ENCODE measurements around the gene TOGARAM2.

DNA sequence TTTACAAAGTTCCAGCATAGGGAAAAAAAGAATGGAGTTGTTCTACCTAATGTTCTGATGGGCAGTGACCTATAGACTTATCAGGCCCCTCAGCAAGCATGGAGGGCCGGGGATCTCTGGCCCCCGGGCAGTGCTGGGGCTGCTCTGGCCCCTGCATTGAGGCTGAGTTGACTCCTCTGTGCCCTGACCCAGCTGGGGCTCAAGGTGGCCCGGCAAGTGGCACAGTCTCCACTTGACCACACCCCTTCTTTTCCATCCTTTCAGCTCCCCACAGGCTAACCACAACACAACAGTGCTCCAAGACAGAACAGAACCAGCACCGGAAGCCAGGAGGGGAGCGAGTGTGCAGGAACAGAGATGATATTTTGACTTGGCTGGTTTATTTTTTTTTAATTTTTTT is 19.9 kb downstream of the TOGARAM2 start:
- no peak for TF ChIP-seq EZH2 (IDR thresholded peaks at IDR 0.05)
- no peak for TF ChIP-seq POLR2AphosphoS5 (IDR thresholded peaks at IDR 0.05; ENCODE audit: borderline replicate concordance, low read depth, low read length)
- no peak for TF ChIP-seq FOXP2 (optimal IDR thresholded peaks at IDR 0.05; ENCODE audit: control extremely low read depth, extremely low read length, insufficient read depth)

Data from SK-N-MC (cell line).